PC-3 (cell line): ENCODE results near the gene ABCB4. TPM values are rescaled to one million over a fixed set of nuclear protein-coding genes. Genes with fewer than 3 reads are reported as not detected.

Experiments used
- ATAC-seq: fragments of 200-7000 bp; cut with Tn5 transposase; 2 replicates; pipeline ENCODE4 v1.9.1; 2020; ENCODE audit warnings: mild to moderate bottlenecking, moderate library complexity
- BruUV-seq: library from RNA; stranded (reverse); fragments of 400-500 nt; replicated peaks from 2 replicates; lab custom pipeline; 2021; lab: Mats Ljungman, UMichigan
- CTCF ChIA-PET: fragments of 300-600 bp; sonication (Branson Sonifier 250); formaldehyde crosslinking; loops from one replicate; lab custom pipeline; 2022; ENCODE audit warnings: antibody characterized with exemption; lab: Charles Lee
- POLR2A ChIA-PET: fragments of 300-600 bp; sonication (Branson Sonifier 250); formaldehyde crosslinking; loops from one replicate; lab custom pipeline; 2022; ENCODE audit warnings: antibody characterized with exemption; ENCODE audit not compliant: unreplicated experiment; lab: Charles Lee
- DNase-seq: peaks from one replicate; pipeline ENCODE4 v3.0.0-alpha.2; 2015
- H2AFZ ChIP-seq: fragments of 300-600 bp; sonication (generic); 2 replicates; pipeline ENCODE4 v1.6.0; 2016; ENCODE audit warnings: antibody characterized with exemption, low read length
- H3F3A ChIP-seq: fragments of 300-600 bp; sonication (generic); one replicate; pipeline ENCODE4 v1.6.0; 2017; ENCODE audit warnings: antibody characterized with exemption, low read length, control low read depth, mild to moderate bottlenecking; ENCODE audit not compliant: unreplicated experiment
- H3K27ac ChIP-seq: fragments of 300-600 bp; sonication (generic); 2 replicates; pipeline ENCODE4 v1.5.1; 2016; ENCODE audit warnings: mild to moderate bottlenecking, low read length
- H3K27me3 ChIP-seq: fragments of 300-600 bp; sonication (generic); 2 replicates; pipeline ENCODE4 v1.6.1; 2016; ENCODE audit warnings: low read length, mixed read lengths
- H3K36me3 ChIP-seq: fragments of 300-600 bp; sonication (generic); 2 replicates; pipeline ENCODE4 v1.6.1; 2016; ENCODE audit warnings: low read depth, mixed run types, low read length, mixed read lengths
- H3K4me1 ChIP-seq: fragments of 300-600 bp; sonication (generic); 2 replicates; pipeline ENCODE4 v1.5.1; 2016; ENCODE audit warnings: low read length; ENCODE audit not compliant: insufficient read depth
- H3K4me2 ChIP-seq: fragments of 300-600 bp; sonication (generic); 2 replicates; pipeline ENCODE4 v1.6.0; 2016; ENCODE audit warnings: low read length
- H3K4me3 ChIP-seq: fragments of 300-600 bp; sonication (generic); 2 replicates; pipeline ENCODE4 v1.5.1; 2016; ENCODE audit warnings: mild to moderate bottlenecking, low read length, mixed read lengths
- H3K79me2 ChIP-seq: fragments of 300-600 bp; sonication (generic); 2 replicates; pipeline ENCODE4 v1.6.1; 2017; ENCODE audit warnings: low read length, mixed read lengths
- H3K9ac ChIP-seq: fragments of 300-600 bp; sonication (generic); 2 replicates; pipeline ENCODE4 v1.6.0; 2016; ENCODE audit warnings: mild to moderate bottlenecking, low read length
- H3K9me2 ChIP-seq: fragments of 300-600 bp; sonication (generic); replicated peaks from 2 replicates; pipeline ENCODE4 v1.6.1; 2016; ENCODE audit warnings: mixed run types, low read length, mixed read lengths
- H3K9me3 ChIP-seq: fragments of 300-600 bp; sonication (generic); 2 replicates; pipeline ENCODE4 v1.6.1; 2016; ENCODE audit warnings: low read length, mixed read lengths
- H4K20me1 ChIP-seq: fragments of 300-600 bp; sonication (generic); 2 replicates; pipeline ENCODE4 v1.6.1; 2016; ENCODE audit warnings: low read length, mixed read lengths
- CTCF ChIP-seq: fragments of 300-600 bp; sonication (generic); conservative IDR thresholded peaks from 2 replicates; pipeline ENCODE4 v1.5.1; 2017; ENCODE audit warnings: antibody characterized with exemption, low read depth, mild to moderate bottlenecking, low read length
- EZH2 ChIP-seq: fragments of 300-600 bp; sonication (generic); IDR thresholded peaks from one replicate; pipeline ENCODE4 v1.6.1; 2017; ENCODE audit warnings: antibody characterized with exemption, mild to moderate bottlenecking, low read length; ENCODE audit not compliant: unreplicated experiment
- EZH2phosphoT487 ChIP-seq: fragments of 300-600 bp; sonication (generic); IDR thresholded peaks from 2 replicates; pipeline ENCODE4 v1.6.1; 2018; ENCODE audit warnings: mild to moderate bottlenecking, antibody characterized with exemption, low read length, borderline replicate concordance
- intact Hi-C: fragments of 100-400 bp; cut with micrococcal nuclease; formaldehyde crosslinking; loops from 2 replicates; pipeline ENCODE4 v1.9.0; 2023
- total RNA-seq: library from RNA; depleted of rRNA; stranded (reverse); fragments of >200 nt; gene quantifications from 2 replicates; pipeline ENCODE4 v1.2.3, GENCODE V29; 2014

ABCB4 gene
- total RNA-seq, 1 experiment from 2014 or later: not detected

GRCh38 chr7:87395442-87396020 lies 79.9 kb downstream of the ABCB4 start:
- no peak overlapping the region for H2AFZ ChIP-seq

GRCh38 chr7:87391020-87391701 lies 84.3 kb downstream of the ABCB4 start:
- TF ChIP-seq EZH2phosphoT487: no peak
- TF ChIP-seq EZH2: no peak
- no peak for TF ChIP-seq CTCF
- Histone ChIP-seq H4K20me1 (no peaks in the 10 kb centered on the region), H3K27me3 (no peaks in the 10 kb centered on the region), H3K79me2 (no peaks in the 10 kb centered on the region), H3K36me3 (no peaks in the 10 kb centered on the region; the same call in 1 of the 2 replicates), H3K9ac (no peak overlapping the region), H3K9me3 (no peaks in the 10 kb centered on the region), H3K4me2 (no peak overlapping the region), H2AFZ (no peak overlapping the region), H3K27ac (no peak overlapping the region), H3K4me1 (no peaks in the 10 kb centered on the region), H3K4me3 (no peak overlapping the region), H3K9me2 (no peaks in the 10 kb centered on the region), H3F3A (no peaks in the 10 kb centered on the region)
- intact Hi-C loops: no loop called here
- DNase-seq (no peak), ATAC-seq (no peak)
- no TSS peak for BruUV-seq
- ChIA-PET CTCF (no interaction called here), POLR2A (no interaction called here)

More at GRCh38 chr7:87395442-87396020, 79.9 kb downstream of the ABCB4 start:
- intact Hi-C loops: no loop called here
- Histone ChIP-seq H3K4me3 (no peak overlapping the region), H3K9me3 (no peaks in the 10 kb centered on the region), H3F3A (no peaks in the 10 kb centered on the region), H3K9me2 (no peaks in the 10 kb centered on the region), H3K27ac (no peak overlapping the region), H3K9ac (no peak overlapping the region), H3K36me3 (no peaks in the 10 kb centered on the region), H3K4me1 (peaks cover 29% of the 10 kb centered on the region), H3K27me3 (no peaks in the 10 kb centered on the region), H3K79me2 (no peaks in the 10 kb centered on the region), H4K20me1 (no peaks in the 10 kb centered on the region), H3K4me2 (no peak overlapping the region)
- ATAC-seq: no peak
- no peak for TF ChIP-seq CTCF
- TF ChIP-seq EZH2phosphoT487: no peak
- no peak for TF ChIP-seq EZH2
- no peak for DNase-seq
- ChIA-PET CTCF (no interaction called here), POLR2A (no interaction called here)
- no TSS peak for BruUV-seq

- CTCF ChIA-PET: interaction anchor here (0.7 kb wide), 1 partner anchor 13 kb away, joined by 3 read pairs; no protein-coding TSS in a partner anchor
- Histone ChIP-seq H3K79me2 (no peaks in the 10 kb centered on the region), H3K4me3 (no peak overlapping the region), H3K9me2 (no peaks in the 10 kb centered on the region), H3K27ac (no peak overlapping the region), H3K27me3 (no peaks in the 10 kb centered on the region), H3K9ac (no peak overlapping the region), H3K4me1 (peaks cover 11% of the 10 kb centered on the region), H2AFZ (no peak overlapping the region), H3F3A (no peaks in the 10 kb centered on the region), H3K9me3 (no peaks in the 10 kb centered on the region), H3K36me3 (no peaks in the 10 kb centered on the region), H4K20me1 (no peaks in the 10 kb centered on the region), H3K4me2 (no peak overlapping the region)
- TF ChIP-seq EZH2phosphoT487: no peak
- no peak for TF ChIP-seq EZH2
- TF ChIP-seq CTCF: no peak
- BruUV-seq: no TSS peak
- DNase-seq: no peak
- ATAC-seq: no peak
- POLR2A ChIA-PET: no interaction called here
- intact Hi-C loops: no loop called here
These were observed 94.6 kb downstream of the ABCB4 start for GRCh38 chr7:87380905-87381304.
